Endodermal cell (in vitro differentiated cells): ENCODE measurements around the gene MRGPRE. TPM values are rescaled to one million over a fixed set of nuclear protein-coding genes. Genes with fewer than 3 reads are reported as not detected.

Source experiments
- DNase-seq: peaks from one replicate; pipeline ENCODE4 v3.0.0-alpha.2; 2017
- H3K27ac ChIP-seq: 2 replicates; pipeline ENCODE4 v1.5.1; 2013; ENCODE audit warnings: mild to moderate bottlenecking, low read depth, low read length, moderate library complexity
- H3K27me3 ChIP-seq: 2 replicates; pipeline ENCODE4 v1.6.1; 2013; ENCODE audit warnings: mild to moderate bottlenecking, low read length, moderate library complexity; ENCODE audit not compliant: insufficient read depth, control insufficient read depth, poor library complexity, severe bottlenecking
- H3K36me3 ChIP-seq: 2 replicates; pipeline ENCODE4 v1.7.0; 2013; ENCODE audit warnings: mild to moderate bottlenecking, low read length, moderate library complexity; ENCODE audit not compliant: control insufficient read depth, insufficient read depth
- H3K4me1 ChIP-seq: one replicate; pipeline ENCODE4 v1.7.0; 2013; ENCODE audit warnings: low read length; ENCODE audit not compliant: control insufficient read depth, insufficient read depth
- H3K4me3 ChIP-seq: 2 replicates; pipeline ENCODE4 v1.5.1; 2013; ENCODE audit warnings: mild to moderate bottlenecking, low read length, moderate library complexity
- H3K9ac ChIP-seq: 2 replicates; pipeline ENCODE4 v1.6.1; 2013; ENCODE audit warnings: mild to moderate bottlenecking, low read length, moderate library complexity; ENCODE audit not compliant: poor library complexity, severe bottlenecking; ENCODE audit errors: extremely low read depth
- H3K9me3 ChIP-seq: 2 replicates; pipeline ENCODE4 v1.6.1; 2013; ENCODE audit warnings: mild to moderate bottlenecking, low read length, moderate library complexity; ENCODE audit not compliant: control insufficient read depth
- H3K27ac Mint-ChIP-seq: 2 replicates; pipeline ENCODE4 v1.8.0; 2020; ENCODE audit warnings: mixed read lengths
- H3K27me3 Mint-ChIP-seq: 2 replicates; pipeline ENCODE4 v1.8.0; 2021; ENCODE audit warnings: mild to moderate bottlenecking, mixed read lengths; ENCODE audit not compliant: insufficient read depth
- H3K36me3 Mint-ChIP-seq: 2 replicates; pipeline ENCODE4 v1.8.0; 2020; ENCODE audit warnings: low read depth, mixed read lengths
- H3K4me1 Mint-ChIP-seq: 2 replicates; pipeline ENCODE4 v1.8.0; 2020; ENCODE audit warnings: mixed read lengths
- H3K4me3 Mint-ChIP-seq: 2 replicates; pipeline ENCODE4 v1.8.0; 2020; ENCODE audit warnings: mild to moderate bottlenecking, moderate library complexity, mixed read lengths
- H3K9me3 Mint-ChIP-seq: 2 replicates; pipeline ENCODE4 v1.8.0; 2020; ENCODE audit warnings: mild to moderate bottlenecking, mixed read lengths
- CTCF ChIP-seq: fragments of 200-600 bp; sonication (generic); conservative IDR thresholded peaks from 2 replicates; pipeline ENCODE4 v1.5.0; 2021; ENCODE audit warnings: antibody characterized with exemption, mild to moderate bottlenecking
- WGBS, 2 experiments: methylation state at CpG; one replicate each; pipeline versions ENCODE4 v1.1.5 to v1.1.7; 2013; ENCODE audit warnings: missing lambda C conversion rate in 2 of 2, mixed read lengths in 1 of 2; ENCODE audit not compliant: insufficient coverage in 1 of 2, insufficient read length in 1 of 2; 5-methylcytosine and 5-hydroxymethylcytosine counted together
- total RNA-seq, 2 donors: library from RNA; stranded (reverse); fragmentation: NEBNext Ultra II Directional in 1 of 2; extraction: Animal tissue kit (Norgen Biotek cat#: 25700) in 1 of 2; gene quantifications; 2 replicates in 1 of 2; 3 replicates in 1 of 2; pipeline ENCODE4 v1.2.1, GENCODE V29; 2021

The MRGPRE gene
- total RNA-seq, 2 donors from 2014 or later, result not detected

- Mint-ChIP-seq H3K27ac (no peak overlapping the region), H3K4me1 (no peaks in the 10 kb centered on the region), H3K9me3 (peaks cover 4% of the 10 kb centered on the region), H3K36me3 (no peaks in the 10 kb centered on the region), H3K4me3 (no peak overlapping the region), H3K27me3 (peaks cover 55% of the 10 kb centered on the region)
- Histone ChIP-seq H3K27ac (no peak overlapping the region), H3K4me3 (no peak overlapping the region), H3K4me1 (no peaks in the 10 kb centered on the region), H3K36me3 (no peaks in the 10 kb centered on the region), H3K9me3 (no peaks in the 10 kb centered on the region), H3K27me3 (peaks cover 9% of the 10 kb centered on the region), H3K9ac (no peak overlapping the region)
- WGBS, 2 experiments, result 89 to 91% methylated on average over 3 to 11 of the region's 12 CpGs
- no peak for TF ChIP-seq CTCF
- peak; percentile 42 for DNase-seq
Measured at GRCh38 chr11:3194016-3194816, 38.0 kb downstream of the MRGPRE start.

- Histone ChIP-seq H3K4me1 (no peaks in the 10 kb centered on the region), H3K9me3 (no peaks in the 10 kb centered on the region), H3K4me3 (no peak overlapping the region), H3K27me3 (peaks cover 9% of the 10 kb centered on the region), H3K36me3 (no peaks in the 10 kb centered on the region), H3K27ac (no peak overlapping the region), H3K9ac (no peak overlapping the region)
- Mint-ChIP-seq H3K4me3 (no peak overlapping the region), H3K9me3 (peaks cover 4% of the 10 kb centered on the region), H3K27ac (no peak overlapping the region), H3K27me3 (peaks cover 56% of the 10 kb centered on the region), H3K4me1 (peaks cover 4% of the 10 kb centered on the region), H3K36me3 (no peaks in the 10 kb centered on the region)
- 85 to 86% methylated on average over 13 to 19 of the region's 19 CpGs for WGBS, 2 experiments
- peak; percentile 53 for DNase-seq
- no peak for TF ChIP-seq CTCF
Measured at GRCh38 chr11:3193373-3194015, 38.7 kb downstream of the MRGPRE start.

GRCh38 chr11:3192511-3193372 lies 39.5 kb downstream of the MRGPRE start:
- H3K27ac ChIP-seq, result no peak overlapping the region
- DNase-seq, result peak; percentile 48
- no peak overlapping the region for H3K4me3 ChIP-seq
- peaks cover 4% of the 10 kb centered on the region for H3K9me3 Mint-ChIP-seq
- no peaks in the 10 kb centered on the region for H3K36me3 ChIP-seq
- H3K4me3 Mint-ChIP-seq, result no peak overlapping the region
- H3K9ac ChIP-seq, result no peak overlapping the region
- TF ChIP-seq CTCF, result no peak
- no peaks in the 10 kb centered on the region for H3K4me1 ChIP-seq
- no peak overlapping the region for H3K27ac Mint-ChIP-seq
- peaks cover 4% of the 10 kb centered on the region for H3K4me1 Mint-ChIP-seq
- no peaks in the 10 kb centered on the region for H3K9me3 ChIP-seq
- WGBS, 2 experiments, result 90 to 91% methylated on average over 8 to 14 of the region's 14 CpGs
- H3K27me3 Mint-ChIP-seq, result peaks cover 61% of the 10 kb centered on the region
- H3K27me3 ChIP-seq, result peaks cover 7% of the 10 kb centered on the region
- no peaks in the 10 kb centered on the region for H3K36me3 Mint-ChIP-seq
